GM21447 (cell line): ENCODE results near the gene PAIP2B.

Source experiments
- ATAC-seq: cut with Tn5 transposase; IDR thresholded peaks from one replicate; pipeline ENCODE4 v1.9.1; 2021; ENCODE audit not compliant: unreplicated experiment

PAIP2B gene

DNA sequence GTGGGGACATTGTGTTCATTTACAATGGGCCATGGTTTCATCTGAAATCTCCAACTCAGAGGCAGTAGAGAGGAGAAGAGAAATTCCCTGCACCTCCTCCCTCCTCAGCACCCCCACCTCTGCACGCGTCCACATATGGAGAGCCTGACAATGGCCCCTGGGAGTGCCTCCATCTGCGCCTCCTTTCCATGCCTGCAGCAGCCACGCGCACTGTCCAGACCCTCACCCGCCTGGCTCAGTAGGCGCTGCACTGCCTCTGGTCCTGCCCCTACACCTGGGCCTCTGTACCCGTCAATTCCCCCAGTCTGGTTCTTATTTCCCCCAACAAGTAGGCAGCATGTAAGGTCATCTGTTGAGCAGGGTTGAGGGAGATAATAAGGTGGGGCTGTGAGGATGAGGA lies 72.6 kb downstream of the PAIP2B start:
- no peak for ATAC-seq

- ATAC-seq: no peak
These were observed 73.2 kb downstream of the PAIP2B start for GRCh38 chr2:71153585-71154224.

DNA sequence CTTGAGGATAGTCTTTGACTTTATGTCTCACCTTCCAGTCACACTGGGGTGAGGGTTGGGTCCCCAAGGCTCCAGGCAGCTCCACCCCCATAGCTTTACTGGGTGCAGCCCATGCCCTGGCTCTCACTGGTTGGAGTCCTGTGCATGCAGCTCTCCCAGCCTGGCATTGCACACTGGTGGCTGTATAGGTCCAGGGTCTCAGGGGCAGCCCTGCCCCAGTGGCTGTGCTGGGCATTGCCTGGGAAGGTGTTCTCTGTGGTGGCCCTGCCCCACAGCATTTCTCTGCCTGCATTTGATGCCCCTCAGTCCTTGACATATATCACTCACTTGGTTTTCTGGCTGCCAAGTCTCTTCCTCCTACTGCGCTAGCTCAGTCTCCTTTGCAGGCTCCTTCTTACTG lies 75.3 kb downstream of the PAIP2B start:
- no peak for ATAC-seq

DNA sequence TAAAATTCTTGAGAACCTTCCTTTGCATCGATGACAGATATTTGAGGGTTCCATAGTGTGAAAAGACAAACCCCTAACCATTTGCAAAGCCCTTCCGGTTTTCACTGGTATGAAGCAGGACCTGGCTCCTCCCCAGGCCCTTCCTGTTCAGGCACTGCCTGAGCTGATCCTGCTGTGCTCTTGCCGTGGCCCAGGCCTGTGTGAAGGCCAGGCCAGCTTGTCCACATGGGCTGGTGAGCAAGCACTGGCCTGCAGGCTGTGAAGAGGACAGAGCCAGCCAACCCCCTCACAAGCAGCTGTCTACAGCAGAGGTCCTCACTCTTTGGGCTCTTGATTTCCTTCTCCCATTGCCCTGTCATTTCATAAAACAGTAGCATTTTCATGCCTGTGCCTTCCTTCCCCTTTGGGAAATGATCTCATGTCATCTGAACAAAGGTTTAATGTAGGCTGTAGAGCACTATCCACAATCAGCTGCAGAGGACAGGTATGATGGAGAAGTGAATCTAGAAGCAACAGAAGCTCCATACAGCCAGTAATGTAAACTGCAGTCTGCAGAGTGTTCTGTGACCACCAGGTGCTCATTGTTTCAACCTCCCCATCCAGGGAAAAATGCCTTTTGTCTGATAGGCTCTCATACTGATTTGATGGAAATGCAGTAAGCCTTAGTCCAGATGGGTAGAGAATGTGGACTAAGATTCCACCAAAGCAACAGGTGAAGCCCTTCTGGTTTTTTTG lies 76.7 kb downstream of the PAIP2B start:
- ATAC-seq: no peak

GRCh38 chr2:71148506-71149063 lies 78.3 kb downstream of the PAIP2B start:
- ATAC-seq: no peak

GRCh38 chr2:71143782-71144181 lies 83.1 kb downstream of the PAIP2B start:
- ATAC-seq: no peak

DNA sequence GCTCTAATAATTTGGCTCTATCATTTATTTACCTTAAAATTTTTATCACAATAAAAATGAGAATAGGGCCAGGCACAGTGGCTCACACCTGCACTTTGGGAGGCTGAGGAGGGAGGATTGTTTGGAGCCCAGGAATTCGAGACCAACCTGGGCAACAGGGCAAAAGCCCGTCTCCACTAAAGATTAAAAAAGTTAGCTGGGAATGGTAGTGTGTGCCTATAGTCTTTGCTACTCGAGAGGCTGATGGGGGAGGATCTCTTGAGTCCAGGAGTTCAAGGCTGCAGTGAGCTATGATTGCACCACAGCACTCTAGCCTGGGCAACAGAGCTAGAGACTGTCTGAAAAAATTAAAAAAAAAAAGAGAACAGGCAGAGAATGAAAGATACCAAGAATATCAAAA lies 90.7 kb downstream of the PAIP2B start:
- no peak for ATAC-seq

GRCh38 chr2:71133603-71134002 lies 93.3 kb downstream of the PAIP2B start:
- no peak for ATAC-seq
